Occipital lobe (tissue), 2 donors: ENCODE measurements around the gene ADGRF5. TPM values are rescaled to one million over a fixed set of nuclear protein-coding genes. Genes with fewer than 3 reads are reported as not detected.

ENCODE experiments used
- DNase-seq: peaks from one replicate; lab custom pipeline; 2025; lab: John Stamatoyannopoulos, UW
- total RNA-seq: library from RNA; depleted of rRNA; stranded (reverse); fragments of >200 nt; gene quantifications from one replicate; pipeline ENCODE4 v1.2.3, GENCODE V29; 2014

ADGRF5 gene, protein sequence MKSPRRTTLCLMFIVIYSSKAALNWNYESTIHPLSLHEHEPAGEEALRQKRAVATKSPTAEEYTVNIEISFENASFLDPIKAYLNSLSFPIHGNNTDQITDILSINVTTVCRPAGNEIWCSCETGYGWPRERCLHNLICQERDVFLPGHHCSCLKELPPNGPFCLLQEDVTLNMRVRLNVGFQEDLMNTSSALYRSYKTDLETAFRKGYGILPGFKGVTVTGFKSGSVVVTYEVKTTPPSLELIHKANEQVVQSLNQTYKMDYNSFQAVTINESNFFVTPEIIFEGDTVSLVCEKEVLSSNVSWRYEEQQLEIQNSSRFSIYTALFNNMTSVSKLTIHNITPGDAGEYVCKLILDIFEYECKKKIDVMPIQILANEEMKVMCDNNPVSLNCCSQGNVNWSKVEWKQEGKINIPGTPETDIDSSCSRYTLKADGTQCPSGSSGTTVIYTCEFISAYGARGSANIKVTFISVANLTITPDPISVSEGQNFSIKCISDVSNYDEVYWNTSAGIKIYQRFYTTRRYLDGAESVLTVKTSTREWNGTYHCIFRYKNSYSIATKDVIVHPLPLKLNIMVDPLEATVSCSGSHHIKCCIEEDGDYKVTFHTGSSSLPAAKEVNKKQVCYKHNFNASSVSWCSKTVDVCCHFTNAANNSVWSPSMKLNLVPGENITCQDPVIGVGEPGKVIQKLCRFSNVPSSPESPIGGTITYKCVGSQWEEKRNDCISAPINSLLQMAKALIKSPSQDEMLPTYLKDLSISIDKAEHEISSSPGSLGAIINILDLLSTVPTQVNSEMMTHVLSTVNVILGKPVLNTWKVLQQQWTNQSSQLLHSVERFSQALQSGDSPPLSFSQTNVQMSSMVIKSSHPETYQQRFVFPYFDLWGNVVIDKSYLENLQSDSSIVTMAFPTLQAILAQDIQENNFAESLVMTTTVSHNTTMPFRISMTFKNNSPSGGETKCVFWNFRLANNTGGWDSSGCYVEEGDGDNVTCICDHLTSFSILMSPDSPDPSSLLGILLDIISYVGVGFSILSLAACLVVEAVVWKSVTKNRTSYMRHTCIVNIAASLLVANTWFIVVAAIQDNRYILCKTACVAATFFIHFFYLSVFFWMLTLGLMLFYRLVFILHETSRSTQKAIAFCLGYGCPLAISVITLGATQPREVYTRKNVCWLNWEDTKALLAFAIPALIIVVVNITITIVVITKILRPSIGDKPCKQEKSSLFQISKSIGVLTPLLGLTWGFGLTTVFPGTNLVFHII (N-terminal part only)
- 8.0 TPM for total RNA-seq

- DNase-seq, result no peak
These were observed at the start of gene ADGRF5 for GRCh38 chr6:46921731-46922130. Gene ADGRF5 (minus strand): TSS chr6:46921938. CDS start chr6:46906762, 15,176 bp downstream.

DNA sequence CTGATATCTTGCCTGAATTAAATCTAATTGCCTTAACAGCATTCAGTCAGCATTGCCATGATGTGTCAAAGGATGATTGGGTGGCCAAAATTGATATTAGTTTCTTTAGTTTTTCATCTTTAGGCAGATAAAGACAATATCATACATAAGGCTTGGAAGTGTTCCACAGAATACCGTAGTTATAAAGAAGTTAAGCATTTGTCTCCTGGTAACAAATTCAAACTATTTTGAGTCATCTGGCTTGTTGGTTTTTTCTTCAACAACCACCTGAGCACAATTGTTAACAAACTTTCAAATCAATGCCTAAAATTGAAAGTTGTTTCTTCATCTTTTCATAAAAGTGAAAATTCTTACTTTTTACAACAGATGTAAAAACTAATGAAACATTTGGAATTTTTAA is 47.5 kb upstream of the ADGRF5 start:
- DNase-seq, result no peak

DNA sequence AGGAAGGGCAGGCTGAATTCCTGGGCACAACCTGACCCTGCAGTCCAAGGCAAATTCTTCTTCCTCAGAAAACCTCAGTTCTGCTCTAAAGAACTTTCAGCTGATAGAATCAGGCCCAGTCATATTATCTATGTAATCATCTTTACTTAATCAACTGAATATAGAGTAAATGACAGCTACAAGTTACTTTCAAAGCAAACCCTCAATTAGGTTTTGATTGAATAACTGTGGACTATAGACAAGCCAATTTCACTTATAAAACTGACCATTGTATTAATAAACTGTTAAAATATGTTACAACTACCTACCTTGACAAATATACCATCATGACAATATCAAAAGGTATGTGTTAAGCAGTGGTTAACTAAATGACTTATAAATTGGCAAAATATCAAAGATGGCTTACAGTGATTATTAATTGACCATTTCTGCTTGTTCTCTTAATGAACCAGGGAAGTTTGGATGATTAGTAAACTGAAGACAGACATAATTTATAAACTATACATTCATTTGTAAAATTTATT is 46.1 kb upstream of the ADGRF5 start:
- no peak for DNase-seq

- DNase-seq, result no peak
These were observed 43.2 kb upstream of the ADGRF5 start for GRCh38 chr6:46964716-46965519.

GRCh38 chr6:46963626-46964025 is 41.9 kb upstream of the ADGRF5 start:
- no peak for DNase-seq

- no peak for DNase-seq
These were observed 41.3 kb upstream of the ADGRF5 start for GRCh38 chr6:46963039-46963438.

GRCh38 chr6:46961711-46962110 is 40.0 kb upstream of the ADGRF5 start:
- no peak for DNase-seq

GRCh38 chr6:46961232-46961631 is 39.5 kb upstream of the ADGRF5 start:
- DNase-seq, result no peak

GRCh38 chr6:46959419-46959818 is 37.7 kb upstream of the ADGRF5 start:
- no peak for DNase-seq

DNA sequence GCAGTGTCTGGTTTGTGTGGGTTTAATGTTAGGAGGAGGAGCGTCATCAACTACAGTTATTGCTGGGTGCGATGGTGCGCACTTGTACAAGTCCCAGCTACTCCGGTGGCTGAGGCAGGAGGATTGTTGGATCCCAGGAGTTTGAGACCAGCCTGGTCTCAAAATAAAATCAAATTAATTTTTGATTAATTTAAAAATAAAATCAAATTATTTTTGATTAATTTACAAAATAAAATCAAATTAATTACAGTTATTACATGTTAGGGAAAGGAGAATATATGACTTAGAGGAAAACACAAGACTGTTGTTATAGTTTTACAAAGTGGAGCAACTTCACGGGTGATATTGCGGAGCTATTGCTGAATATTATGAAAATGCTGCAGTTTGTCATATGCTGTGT is 34.7 kb upstream of the ADGRF5 start:
- DNase-seq, result no peak

- DNase-seq, result no peak
These were observed 33.2 kb upstream of the ADGRF5 start for GRCh38 chr6:46954837-46955451.

GRCh38 chr6:46953921-46954320 is 32.2 kb upstream of the ADGRF5 start:
- DNase-seq, result no peak

DNA sequence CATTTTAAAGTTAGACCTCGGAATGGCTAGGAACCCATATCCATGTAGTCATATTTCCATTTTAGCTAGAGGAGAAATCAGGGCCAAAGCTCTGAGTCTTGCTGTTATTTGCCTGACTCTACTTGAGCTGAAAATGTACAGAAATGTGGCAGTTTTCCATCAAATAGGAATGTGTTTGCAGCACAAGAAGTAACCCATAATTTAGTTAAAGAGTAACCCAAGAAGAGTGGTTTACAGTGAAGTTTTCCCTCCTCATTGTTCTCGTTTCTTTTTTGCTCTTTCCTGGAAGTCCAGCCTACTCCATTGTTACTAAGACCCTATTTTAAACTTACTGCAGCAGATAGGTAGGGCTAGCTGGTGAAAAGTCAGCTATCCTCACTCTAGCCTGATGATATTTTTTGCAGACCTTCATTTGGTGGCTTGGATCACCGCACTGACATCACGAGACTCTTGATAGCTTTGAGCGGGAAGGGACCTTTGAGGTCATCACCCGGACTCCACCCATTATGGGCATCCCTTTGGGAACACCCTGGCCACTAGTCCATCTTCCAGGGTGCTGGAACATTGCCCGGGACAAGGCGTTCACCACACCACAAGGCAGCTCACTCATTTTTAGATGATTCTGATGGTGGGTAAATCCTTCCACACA is 28.0 kb upstream of the ADGRF5 start:
- DNase-seq, result no peak

GRCh38 chr6:46948699-46949098 is 27.0 kb upstream of the ADGRF5 start:
- DNase-seq, result no peak

DNA sequence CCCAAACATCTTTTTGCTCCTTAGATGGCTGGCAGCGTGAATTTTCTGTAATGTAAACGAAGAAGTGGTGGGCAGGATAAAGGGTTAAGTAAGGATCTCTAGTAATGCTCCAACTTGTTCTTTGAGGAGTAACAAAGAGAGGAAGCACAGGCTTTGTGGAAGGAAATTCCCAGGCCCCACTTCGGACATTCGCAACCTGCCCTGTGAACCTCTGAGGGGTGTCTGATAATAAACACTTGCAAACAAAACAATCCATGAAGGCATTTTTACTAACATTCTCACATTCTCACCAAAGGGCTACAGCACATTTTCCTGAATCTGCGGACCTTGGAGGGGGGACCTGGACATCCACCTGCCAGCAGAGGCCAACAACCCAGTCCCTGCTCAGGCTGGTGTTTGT is 25.8 kb upstream of the ADGRF5 start:
- DNase-seq, result no peak

DNA sequence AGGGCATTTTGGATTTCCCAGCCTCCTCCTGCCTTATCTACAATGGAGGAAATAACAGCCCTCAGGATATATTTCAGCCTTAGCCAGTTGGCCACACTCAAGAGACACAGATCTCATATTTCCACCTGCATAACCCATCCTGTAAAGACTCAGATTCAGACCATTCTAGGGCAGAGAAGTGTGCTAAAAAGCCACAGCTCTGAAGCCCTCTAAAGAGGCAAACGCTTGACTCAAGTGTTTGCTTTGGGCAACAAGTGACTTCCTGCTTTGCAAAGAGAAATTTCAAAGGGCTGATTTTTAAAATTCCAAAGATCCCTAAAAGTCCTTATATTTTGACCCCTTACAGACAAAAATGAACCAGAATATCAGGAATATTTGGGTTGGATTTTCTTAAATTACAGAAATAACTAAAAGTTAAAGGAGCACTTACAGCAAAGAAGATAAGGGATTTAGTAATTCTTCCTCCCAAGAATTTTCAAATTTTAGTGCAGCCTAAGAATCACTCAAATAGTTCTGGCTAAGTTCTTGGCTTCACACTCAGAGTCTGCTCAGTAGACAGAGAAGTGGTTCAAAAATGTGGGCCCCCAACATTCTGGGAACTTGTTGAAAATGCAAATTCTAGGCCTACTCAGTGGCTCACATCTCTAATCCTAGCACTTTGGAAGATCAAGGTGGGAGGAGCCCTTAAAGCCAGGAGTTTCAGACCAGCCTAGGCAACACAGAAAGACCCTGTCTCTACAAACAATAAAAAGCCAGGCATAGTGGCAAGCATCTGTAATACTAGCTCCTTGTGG is 18.9 kb upstream of the ADGRF5 start:
- no peak for DNase-seq

- no peak for DNase-seq
These were observed 15.9 kb upstream of the ADGRF5 start for GRCh38 chr6:46937642-46938041.

DNA sequence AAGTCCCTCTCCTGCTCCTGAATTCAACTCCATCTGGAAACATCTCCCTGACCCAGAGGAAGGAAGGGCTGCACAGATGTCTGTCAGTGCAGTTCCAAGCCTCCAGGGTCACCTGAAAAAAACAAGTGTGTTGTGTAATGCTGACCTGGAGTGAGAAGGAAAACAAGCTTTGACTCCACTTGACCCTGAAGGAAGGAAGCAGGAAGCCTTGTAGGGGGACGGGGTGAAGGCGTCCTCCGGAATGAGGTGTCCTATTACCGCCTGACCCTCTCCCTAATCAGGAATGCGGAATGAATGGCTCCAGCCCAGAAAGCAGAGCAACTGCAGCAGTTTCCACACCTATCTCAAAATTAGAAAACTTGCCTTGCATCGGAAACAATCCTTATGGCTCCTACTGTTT is 13.9 kb upstream of the ADGRF5 start:
- no peak for DNase-seq

DNA sequence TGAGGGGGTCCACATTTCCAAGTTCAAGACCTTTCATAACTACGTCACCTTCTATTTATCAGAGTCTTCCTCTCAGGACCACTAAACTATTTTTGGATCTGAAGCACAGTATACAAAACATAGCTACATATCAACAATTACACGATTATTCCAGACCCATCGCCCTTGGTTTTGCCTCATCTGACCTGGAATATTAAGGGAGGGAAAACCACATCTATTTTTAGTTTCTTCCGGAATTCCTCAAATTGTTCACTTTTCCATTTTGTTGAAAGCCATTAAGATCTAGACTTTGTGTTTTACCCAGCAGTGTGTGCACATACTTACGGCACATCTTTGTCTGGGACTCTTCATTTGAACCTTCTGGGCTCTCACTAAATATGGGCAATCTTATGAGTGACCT is 12.0 kb upstream of the ADGRF5 start:
- no peak for DNase-seq
